ENCODE results near the gene GREB1L. TPM values are rescaled to one million over a fixed set of nuclear protein-coding genes. Genes with fewer than 3 reads are reported as not detected.

Gene GREB1L
- total and polyA plus RNA-seq, 12 donors, result 0.39 to 4.9 (median 1.3) TPM

- TF ChIP-seq POLR2A (IDR thresholded peaks at IDR 0.05) (no peak), CTCF (IDR thresholded peaks at IDR 0.05) (no peak)
- Histone ChIP-seq H3K4me3 (no peak overlapping the region), H3K9me3 (replicated peaks in 1 of 3) (no peaks in the 10 kb centered on the region), H3K36me3 (replicated peaks in 1 of 2) (no peaks in the 10 kb centered on the region), H3K27ac (no peak overlapping the region), H3K4me1 (replicated peaks in 1 of 2) (no peaks in the 10 kb centered on the region), H3K27me3 (no peaks in the 10 kb centered on the region)
- DNase-seq, result no peak
- intact Hi-C loops (cut with DNase I), result no loop called here
Measured at GRCh38 chr18:21359746-21360145, 117.7 kb downstream of the GREB1L start.

GRCh38 chr18:21361307-21361880 is 119.4 kb downstream of the GREB1L start:
- Histone ChIP-seq H3K9me3 (replicated peaks in 1 of 3) (no peaks in the 10 kb centered on the region), H3K36me3 (replicated peaks in 1 of 2) (no peaks in the 10 kb centered on the region), H3K27ac (no peak overlapping the region), H3K4me1 (replicated peaks in 1 of 2) (no peaks in the 10 kb centered on the region), H3K4me3 (no peak overlapping the region), H3K27me3 (no peaks in the 10 kb centered on the region)
- no peak for DNase-seq
- intact Hi-C loops (cut with DNase I), result no loop called here
- TF ChIP-seq POLR2A (IDR thresholded peaks at IDR 0.05) (no peak), CTCF (IDR thresholded peaks at IDR 0.05) (no peak)

- no peak for TF ChIP-seq CTCF (IDR thresholded peaks at IDR 0.05)
- TF ChIP-seq POLR2A (IDR thresholded peaks at IDR 0.05), result no peak
- H3K4me1 ChIP-seq (replicated peaks in 1 of 2), result no peaks in the 10 kb centered on the region
- intact Hi-C loops (cut with DNase I), result no loop called here
- 52 to 66% (median 62%) methylated on average over 1 of the region's 1 CpG for WGBS, 4 donors
- no peak overlapping the region for H3K4me3 ChIP-seq
- H3K9me3 ChIP-seq (replicated peaks in 1 of 3), result no peaks in the 10 kb centered on the region
- no peak overlapping the region for H3K27ac ChIP-seq
- DNase-seq, result no peak
- H3K36me3 ChIP-seq (replicated peaks in 1 of 2), result no peaks in the 10 kb centered on the region
- H3K27me3 ChIP-seq, result no peaks in the 10 kb centered on the region
Measured at GRCh38 chr18:21362831-21363230, 120.8 kb downstream of the GREB1L start.

GRCh38 chr18:21363348-21363747 is 121.3 kb downstream of the GREB1L start:
- intact Hi-C loops (cut with DNase I), result no loop called here
- Histone ChIP-seq H3K27me3 (no peaks in the 10 kb centered on the region), H3K36me3 (replicated peaks in 1 of 2) (no peaks in the 10 kb centered on the region), H3K27ac (no peak overlapping the region), H3K4me1 (replicated peaks in 1 of 2) (no peaks in the 10 kb centered on the region), H3K9me3 (replicated peaks in 1 of 3) (no peaks in the 10 kb centered on the region), H3K4me3 (no peak overlapping the region)
- DNase-seq, result no peak
- TF ChIP-seq POLR2A (IDR thresholded peaks at IDR 0.05), result no peak
- TF ChIP-seq CTCF (IDR thresholded peaks at IDR 0.05), result no peak
- WGBS, 4 donors, result 0 to 8% (median 4%) methylated on average over 1 of the region's 1 CpG

All from adrenal gland (tissue), 12 donors.